AG09309 (cell line): ENCODE measurements around the gene ELOVL2.
A peak's percentile ranks its signal among the peaks of the same experiment; 100 is the strongest.

Experiments used
- DNase-seq: peaks from one replicate; pipeline ENCODE4 v3.0.0-alpha.2; 2010; ENCODE audit warnings: low read depth
- H3K4me3 ChIP-seq: 2 replicates; pipeline ENCODE4 v1.5.1; 2011; ENCODE audit warnings: mild to moderate bottlenecking, low read depth, low read length, moderate library complexity; ENCODE audit not compliant: control insufficient read depth
- TF ChIP-seq, protein P1 (sequence below): IDR thresholded peaks from 2 replicates; pipeline ENCODE4 v1.5.1; 2011; ENCODE audit warnings: mild to moderate bottlenecking, low read depth, low read length, inconsistent platforms; ENCODE audit not compliant: insufficient read depth, control insufficient read depth; ENCODE audit errors: missing control alignments

Gene ELOVL2

DNA sequence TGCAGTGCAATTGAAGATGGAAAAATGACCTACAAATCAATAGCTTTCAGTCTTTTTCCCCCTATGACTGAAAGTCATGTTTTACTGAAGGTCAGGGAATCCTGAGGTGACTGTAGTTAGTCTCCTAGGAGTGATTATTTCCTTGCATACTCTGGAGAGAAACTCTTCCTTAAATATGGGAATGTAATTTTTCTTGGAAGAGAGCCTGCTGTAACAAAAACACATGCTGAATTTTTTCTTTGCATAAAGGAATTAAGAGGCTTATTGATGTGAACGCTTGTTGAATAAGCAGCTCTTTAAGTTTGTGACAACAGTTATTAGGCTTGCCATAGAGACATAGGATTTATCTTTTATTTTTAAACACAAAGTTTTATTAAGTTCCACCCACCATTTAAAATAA is 64.5 kb downstream of the ELOVL2 start:
- DNase-seq = no peak
- no peak overlapping the region for H3K4me3 ChIP-seq
- TF ChIP-seq, protein P1, sequence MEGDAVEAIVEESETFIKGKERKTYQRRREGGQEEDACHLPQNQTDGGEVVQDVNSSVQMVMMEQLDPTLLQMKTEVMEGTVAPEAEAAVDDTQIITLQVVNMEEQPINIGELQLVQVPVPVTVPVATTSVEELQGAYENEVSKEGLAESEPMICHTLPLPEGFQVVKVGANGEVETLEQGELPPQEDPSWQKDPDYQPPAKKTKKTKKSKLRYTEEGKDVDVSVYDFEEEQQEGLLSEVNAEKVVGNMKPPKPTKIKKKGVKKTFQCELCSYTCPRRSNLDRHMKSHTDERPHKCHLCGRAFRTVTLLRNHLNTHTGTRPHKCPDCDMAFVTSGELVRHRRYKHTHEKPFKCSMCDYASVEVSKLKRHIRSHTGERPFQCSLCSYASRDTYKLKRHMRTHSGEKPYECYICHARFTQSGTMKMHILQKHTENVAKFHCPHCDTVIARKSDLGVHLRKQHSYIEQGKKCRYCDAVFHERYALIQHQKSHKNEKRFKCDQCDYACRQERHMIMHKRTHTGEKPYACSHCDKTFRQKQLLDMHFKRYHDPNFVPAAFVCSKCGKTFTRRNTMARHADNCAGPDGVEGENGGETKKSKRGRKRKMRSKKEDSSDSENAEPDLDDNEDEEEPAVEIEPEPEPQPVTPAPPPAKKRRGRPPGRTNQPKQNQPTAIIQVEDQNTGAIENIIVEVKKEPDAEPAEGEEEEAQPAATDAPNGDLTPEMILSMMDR = no peak

DNA sequence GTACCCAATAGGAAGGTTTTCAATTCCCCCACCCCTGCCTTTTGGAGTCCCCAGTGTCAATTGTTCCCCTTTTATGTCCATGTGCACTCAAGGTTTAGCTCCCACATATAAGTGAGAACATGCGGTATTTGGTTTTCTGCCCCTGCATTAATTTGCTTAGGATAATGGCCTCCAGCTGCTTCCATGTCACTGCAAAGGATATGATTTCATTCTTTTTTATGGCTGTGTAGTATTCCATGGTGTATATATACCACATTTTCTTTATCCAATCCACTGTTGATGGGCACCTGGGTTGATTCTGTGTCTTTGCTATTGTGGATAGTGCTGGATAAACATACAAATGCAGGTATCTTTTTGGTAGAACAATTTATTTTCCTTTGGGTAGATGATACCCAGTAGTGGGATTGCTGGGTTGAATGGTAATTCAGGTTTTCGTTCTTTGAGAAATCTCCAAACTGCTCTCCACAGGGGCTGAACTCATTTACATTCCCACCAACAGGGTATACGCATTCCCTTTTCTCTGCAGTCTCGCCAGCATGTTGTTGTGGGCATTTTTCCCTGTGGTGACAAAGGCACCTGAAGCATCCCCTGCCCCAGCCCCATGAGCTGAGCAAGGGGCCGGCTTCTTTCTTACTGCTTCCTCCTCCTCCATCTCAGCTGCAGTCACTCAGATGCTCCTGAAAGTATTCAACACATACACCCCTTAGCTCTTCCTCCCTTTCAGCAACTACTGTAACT is 66.7 kb downstream of the ELOVL2 start:
- DNase-seq = no peak
- H3K4me3 ChIP-seq = no peak overlapping the region
- TF ChIP-seq, protein P1 = no peak

DNA sequence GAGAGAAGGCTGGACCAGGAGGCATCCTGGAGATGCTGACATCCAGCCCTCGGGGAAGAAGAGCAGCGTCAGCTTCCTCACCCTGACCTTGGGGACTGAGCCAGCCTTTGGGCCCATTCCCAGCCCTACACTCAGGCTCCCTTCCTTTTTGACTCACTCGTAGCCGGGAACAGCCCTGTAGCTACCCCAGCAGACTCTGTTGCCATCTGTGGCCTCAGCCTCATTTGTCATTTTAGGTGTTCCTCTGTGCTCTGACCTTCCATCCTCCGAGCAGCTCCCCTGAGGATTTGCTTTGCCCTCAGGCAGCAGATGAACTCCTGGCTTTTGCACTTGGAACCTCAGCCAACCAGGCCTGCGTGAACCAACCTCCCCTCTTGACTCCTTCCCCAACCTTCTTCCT is 67.5 kb downstream of the ELOVL2 start:
- TF ChIP-seq, protein P1 = no peak
- no peak for DNase-seq
- H3K4me3 ChIP-seq = no peak overlapping the region

DNA sequence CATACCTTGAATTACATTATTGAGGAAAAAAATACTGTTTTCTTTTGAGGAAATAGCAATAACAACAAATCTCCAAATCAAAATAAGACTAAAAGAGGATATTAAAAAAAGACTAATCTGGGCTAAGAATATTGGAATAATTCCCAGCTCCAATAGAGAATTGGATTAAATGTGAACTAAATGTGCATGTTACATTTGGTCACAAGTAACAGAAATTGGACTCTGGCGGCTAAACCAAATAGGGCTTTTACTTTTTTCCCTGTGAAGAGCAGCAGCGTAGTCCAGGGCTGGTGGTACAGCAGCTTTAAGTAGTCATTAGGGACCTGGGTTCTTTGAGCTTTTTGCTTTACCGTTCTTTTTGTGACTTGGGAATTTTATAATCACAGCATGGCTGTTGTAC is 71.9 kb downstream of the ELOVL2 start:
- DNase-seq = no peak
- no peak overlapping the region for H3K4me3 ChIP-seq
- TF ChIP-seq, protein P1 = no peak

DNA sequence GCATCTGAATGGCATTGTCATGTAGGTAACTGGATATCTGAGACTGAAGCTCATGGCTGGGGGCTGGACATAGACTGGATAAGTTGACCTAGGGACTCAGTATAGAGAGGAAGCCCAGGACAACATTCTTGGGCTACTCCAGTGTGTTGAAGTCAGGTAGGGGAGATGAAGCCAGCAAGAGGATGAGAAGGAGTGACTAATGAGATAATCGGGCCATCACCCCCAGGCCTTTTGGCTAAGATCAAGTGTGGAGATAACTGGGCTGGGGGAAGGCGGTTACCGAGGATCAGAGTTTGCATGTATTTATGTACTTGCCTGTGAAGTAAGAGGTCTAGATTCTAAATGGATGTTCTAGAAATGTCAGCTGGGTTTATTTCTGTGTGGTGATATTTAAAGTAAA is 73.4 kb downstream of the ELOVL2 start:
- DNase-seq = no peak
- no peak overlapping the region for H3K4me3 ChIP-seq
- TF ChIP-seq, protein P1 = no peak

DNA sequence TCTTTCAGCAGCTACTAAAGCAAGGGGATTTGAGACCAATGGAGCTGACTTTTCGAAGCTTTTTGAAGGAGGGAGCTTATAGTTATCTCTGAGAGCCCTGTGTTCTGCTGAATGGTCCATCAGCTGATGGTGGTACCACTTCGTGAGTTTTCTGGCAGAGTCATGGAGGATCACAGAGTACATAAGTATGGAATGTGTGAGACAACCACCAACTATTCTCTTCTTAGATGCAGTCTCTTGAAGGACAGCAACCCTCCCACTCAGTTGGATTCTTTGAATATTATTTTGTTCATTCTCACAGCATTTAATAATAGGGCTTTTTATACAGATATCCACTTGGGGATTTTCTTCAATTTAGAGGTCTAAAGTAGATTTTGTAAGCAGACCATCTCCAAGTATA is 75.3 kb downstream of the ELOVL2 start:
- no peak overlapping the region for H3K4me3 ChIP-seq
- TF ChIP-seq, protein P1 = no peak
- DNase-seq = peak; percentile 27
